ENCODE results near the gene CMTM6.

The CMTM6 gene

GRCh38 chr3:32450426-32450825 lies 52.2 kb downstream of the CMTM6 start:
- no peaks in the 10 kb centered on the region for H3K9me3 ChIP-seq (ENCODE audit: insufficient read depth, low read length, severe bottlenecking)
- H4K20me1 ChIP-seq (ENCODE audit: insufficient read depth, low read length), result no peaks in the 10 kb centered on the region
- no peak for TF ChIP-seq CTCF (IDR thresholded peaks at IDR 0.05; ENCODE audit: borderline replicate concordance, extremely low read depth, low read length, poor library complexity, severe bottlenecking)
- TF ChIP-seq EZH2 (IDR thresholded peaks at IDR 0.05; ENCODE audit: borderline replicate concordance, low read depth, low read length, severe bottlenecking), result no peak
- H3K4me2 ChIP-seq (ENCODE audit: insufficient read depth, low read length), result no peak overlapping the region
- peaks cover 11% of the 10 kb centered on the region for H3K79me2 ChIP-seq (ENCODE audit: insufficient read depth, low read length)
- peaks cover 43% of the 10 kb centered on the region for H3K36me3 ChIP-seq (ENCODE audit: insufficient read depth, low read length)
- H3K9ac ChIP-seq (ENCODE audit: low read depth, low read length), result no peak overlapping the region
- ATAC-seq (ENCODE audit: insufficient read depth, low read depth) (no peak), DNase-seq (no peak)
- H2AFZ ChIP-seq (ENCODE audit: low read depth, low read length), result no peak overlapping the region
- no peaks in the 10 kb centered on the region for H3K27me3 ChIP-seq (ENCODE audit: insufficient read depth, low read length, poor library complexity)
- H3K4me1 ChIP-seq (ENCODE audit: insufficient read depth, low read length), result peaks cover 15% of the 10 kb centered on the region
- H3K27ac ChIP-seq (ENCODE audit: low read length), result no peak overlapping the region
- H3K4me3 ChIP-seq (ENCODE audit: low read depth in 1 of 2, low read length in 2 of 2), result no peak overlapping the region

GRCh38 chr3:32449691-32450090 lies 53.0 kb downstream of the CMTM6 start:
- DNase-seq (no peak), ATAC-seq (ENCODE audit: insufficient read depth, low read depth) (no peak)
- Histone ChIP-seq H3K36me3 (ENCODE audit: insufficient read depth, low read length) (peaks cover 36% of the 10 kb centered on the region), H3K4me3 (ENCODE audit: low read depth in 1 of 2, low read length in 2 of 2) (no peak overlapping the region), H3K9me3 (ENCODE audit: insufficient read depth, low read length, severe bottlenecking) (no peaks in the 10 kb centered on the region), H3K79me2 (ENCODE audit: insufficient read depth, low read length) (peaks cover 11% of the 10 kb centered on the region), H3K27ac (ENCODE audit: low read length) (no peak overlapping the region), H2AFZ (ENCODE audit: low read depth, low read length) (no peak overlapping the region), H3K9ac (ENCODE audit: low read depth, low read length) (no peak overlapping the region), H3K4me1 (ENCODE audit: insufficient read depth, low read length) (peaks cover 11% of the 10 kb centered on the region), H4K20me1 (ENCODE audit: insufficient read depth, low read length) (no peaks in the 10 kb centered on the region), H3K27me3 (ENCODE audit: insufficient read depth, low read length, poor library complexity) (no peaks in the 10 kb centered on the region), H3K4me2 (ENCODE audit: insufficient read depth, low read length) (no peak overlapping the region)
- no peak for TF ChIP-seq EZH2 (IDR thresholded peaks at IDR 0.05; ENCODE audit: borderline replicate concordance, low read depth, low read length, severe bottlenecking)
- TF ChIP-seq CTCF (IDR thresholded peaks at IDR 0.05; ENCODE audit: borderline replicate concordance, extremely low read depth, low read length, poor library complexity, severe bottlenecking), result no peak

GRCh38 chr3:32448686-32449474 lies 53.8 kb downstream of the CMTM6 start:
- Histone ChIP-seq H3K4me2 (ENCODE audit: insufficient read depth, low read length) (no peak overlapping the region), H3K9ac (ENCODE audit: low read depth, low read length) (no peak overlapping the region), H3K36me3 (ENCODE audit: insufficient read depth, low read length) (peaks cover 36% of the 10 kb centered on the region), H3K27me3 (ENCODE audit: insufficient read depth, low read length, poor library complexity) (no peaks in the 10 kb centered on the region), H2AFZ (ENCODE audit: low read depth, low read length) (no peak overlapping the region), H3K27ac (ENCODE audit: low read length) (peak overlapping the region; percentile 55), H3K4me3 (ENCODE audit: low read depth in 1 of 2, low read length in 2 of 2) (no peak overlapping the region), H4K20me1 (ENCODE audit: insufficient read depth, low read length) (no peaks in the 10 kb centered on the region), H3K4me1 (ENCODE audit: insufficient read depth, low read length) (peaks cover 11% of the 10 kb centered on the region), H3K79me2 (ENCODE audit: insufficient read depth, low read length) (peaks cover 15% of the 10 kb centered on the region), H3K9me3 (ENCODE audit: insufficient read depth, low read length, severe bottlenecking) (no peaks in the 10 kb centered on the region)
- ATAC-seq (ENCODE audit: insufficient read depth, low read depth) (no peak), DNase-seq (no peak)
- TF ChIP-seq EZH2 (IDR thresholded peaks at IDR 0.05; ENCODE audit: borderline replicate concordance, low read depth, low read length, severe bottlenecking), result no peak
- no peak for TF ChIP-seq CTCF (IDR thresholded peaks at IDR 0.05; ENCODE audit: borderline replicate concordance, extremely low read depth, low read length, poor library complexity, severe bottlenecking)
